Islet of Langerhans (tissue), 1 donor: ENCODE measurements around the gene ADSS1.
"Not testable (repeated sequence)": the region's sequence is repeated elsewhere in the genome, so short reads cannot be mapped to it uniquely, and the experiment has no call there.

ENCODE experiments used
- FAIRE-seq: peaks from one replicate; lab custom pipeline; 2011; peaks lifted over from hg19 to GRCh38; lab: Jason Lieb, UNC

ADSS1 gene

DNA sequence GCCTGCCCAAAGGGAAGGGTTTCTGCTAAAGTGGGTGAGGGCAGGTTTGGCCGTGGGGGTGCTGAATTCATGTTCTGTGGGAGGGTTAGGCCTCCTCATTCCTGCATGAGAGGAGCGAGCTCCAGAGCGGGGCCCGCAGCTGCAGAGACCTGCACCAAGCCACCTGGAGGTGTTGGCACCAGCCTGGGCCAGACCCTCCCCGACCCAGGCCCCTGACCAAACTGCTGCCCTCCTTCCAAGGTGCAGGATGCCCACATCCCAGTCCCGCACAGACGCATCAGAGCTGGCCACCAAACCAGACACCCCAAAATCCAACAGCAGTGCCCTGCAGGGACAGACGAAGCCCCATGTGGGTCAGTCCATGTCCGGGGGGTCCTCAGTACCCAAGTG is 10.6 kb downstream of the ADSS1 start:
- no peak for FAIRE-seq

GRCh38 chr14:104734991-104735779 is 11.2 kb downstream of the ADSS1 start:
- FAIRE-seq = no peak

GRCh38 chr14:104735830-104736642 is 12.0 kb downstream of the ADSS1 start:
- no peak for FAIRE-seq

- no peak for FAIRE-seq
These were observed 14.5 kb downstream of the ADSS1 start for GRCh38 chr14:104738375-104739019.

GRCh38 chr14:104739026-104739425 is 15.0 kb downstream of the ADSS1 start:
- FAIRE-seq = no peak

DNA sequence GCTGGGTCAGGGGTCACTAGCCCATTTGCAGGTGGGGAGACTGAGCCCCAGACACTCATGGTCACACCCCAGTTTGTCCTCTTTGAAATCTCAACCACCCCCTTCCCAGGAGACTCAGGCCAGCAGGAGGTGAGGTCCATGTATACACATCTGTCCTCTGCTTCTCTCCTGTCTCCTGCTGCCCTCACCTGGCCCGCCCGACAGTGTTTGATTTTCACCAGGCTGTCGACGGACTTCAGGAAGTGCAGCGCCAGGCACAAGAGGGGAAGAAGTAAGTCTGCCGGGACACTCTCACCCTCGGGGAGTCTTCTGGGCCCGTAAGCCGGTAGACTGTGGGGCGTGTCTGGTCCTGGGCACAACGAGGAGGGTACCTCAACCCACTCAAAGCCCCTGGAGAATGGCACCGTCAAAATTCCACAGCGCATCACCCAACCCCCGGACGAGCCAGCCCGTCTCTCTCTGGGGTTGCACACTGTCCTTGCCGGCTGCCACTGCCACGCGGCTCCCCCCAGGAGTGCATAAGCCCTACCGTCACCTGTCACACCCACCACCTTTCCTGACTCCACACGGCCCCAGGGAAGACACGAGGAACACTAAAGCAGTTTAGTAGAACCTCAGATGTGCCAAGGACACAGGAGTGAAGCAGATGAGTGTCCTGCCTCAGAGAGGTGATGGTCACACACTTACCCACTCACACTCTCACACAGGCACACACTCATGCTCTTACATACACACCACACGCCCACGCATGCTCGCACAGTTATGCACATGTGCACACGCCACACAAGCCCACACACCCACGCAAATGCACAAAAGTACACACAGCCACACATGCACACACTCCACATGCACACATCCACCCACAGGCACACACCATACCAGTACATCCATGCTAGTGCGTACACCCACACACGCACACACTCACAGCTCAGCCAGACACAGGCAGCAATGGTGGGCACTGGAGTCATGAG is 15.8 kb downstream of the ADSS1 start:
- no peak for FAIRE-seq

GRCh38 chr14:104741108-104741802 is 17.2 kb downstream of the ADSS1 start:
- no peak for FAIRE-seq

GRCh38 chr14:104741803-104742251 is 17.8 kb downstream of the ADSS1 start:
- FAIRE-seq = no peak

DNA sequence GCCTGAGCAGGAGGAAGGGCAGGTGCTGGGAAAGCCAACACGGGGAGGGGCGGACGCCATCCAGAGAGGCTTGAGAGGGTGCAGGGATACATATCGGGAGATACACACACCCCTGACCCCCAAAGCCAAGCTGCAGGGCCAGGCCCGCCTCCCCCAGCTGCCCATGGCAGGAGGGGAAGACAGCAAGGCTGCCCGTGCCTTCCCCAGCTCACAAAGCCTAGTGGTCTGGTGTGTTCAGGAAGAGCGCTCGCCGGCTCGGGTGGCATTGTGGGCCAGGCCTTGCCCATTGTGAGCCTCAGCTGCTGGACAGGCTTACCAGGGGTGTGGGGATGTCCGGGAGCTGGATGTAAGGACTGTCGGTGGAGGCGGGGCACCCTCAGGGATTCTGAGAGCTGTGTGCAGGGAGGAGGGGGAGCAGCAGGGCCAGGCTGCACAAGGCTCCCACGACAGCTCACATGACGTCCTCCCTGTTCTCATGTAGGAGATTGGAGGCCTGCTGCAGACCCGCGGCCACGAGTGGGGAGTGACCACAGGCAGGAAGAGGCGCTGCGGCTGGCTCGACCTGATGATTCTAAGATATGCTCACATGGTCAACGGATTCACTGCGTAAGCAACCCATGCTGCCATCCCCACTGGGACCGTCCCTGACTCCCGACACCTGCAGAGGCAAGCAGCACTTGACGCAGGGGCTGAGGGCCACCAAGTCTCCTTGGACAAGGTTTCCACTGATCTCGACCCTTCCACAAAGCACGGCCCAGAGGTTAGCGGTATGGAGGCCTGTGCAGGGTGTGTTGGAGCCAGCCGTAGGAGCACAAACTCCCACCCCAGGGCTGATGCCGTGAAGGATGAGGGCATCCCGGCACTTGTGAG is 18.8 kb downstream of the ADSS1 start:
- FAIRE-seq = no peak

DNA sequence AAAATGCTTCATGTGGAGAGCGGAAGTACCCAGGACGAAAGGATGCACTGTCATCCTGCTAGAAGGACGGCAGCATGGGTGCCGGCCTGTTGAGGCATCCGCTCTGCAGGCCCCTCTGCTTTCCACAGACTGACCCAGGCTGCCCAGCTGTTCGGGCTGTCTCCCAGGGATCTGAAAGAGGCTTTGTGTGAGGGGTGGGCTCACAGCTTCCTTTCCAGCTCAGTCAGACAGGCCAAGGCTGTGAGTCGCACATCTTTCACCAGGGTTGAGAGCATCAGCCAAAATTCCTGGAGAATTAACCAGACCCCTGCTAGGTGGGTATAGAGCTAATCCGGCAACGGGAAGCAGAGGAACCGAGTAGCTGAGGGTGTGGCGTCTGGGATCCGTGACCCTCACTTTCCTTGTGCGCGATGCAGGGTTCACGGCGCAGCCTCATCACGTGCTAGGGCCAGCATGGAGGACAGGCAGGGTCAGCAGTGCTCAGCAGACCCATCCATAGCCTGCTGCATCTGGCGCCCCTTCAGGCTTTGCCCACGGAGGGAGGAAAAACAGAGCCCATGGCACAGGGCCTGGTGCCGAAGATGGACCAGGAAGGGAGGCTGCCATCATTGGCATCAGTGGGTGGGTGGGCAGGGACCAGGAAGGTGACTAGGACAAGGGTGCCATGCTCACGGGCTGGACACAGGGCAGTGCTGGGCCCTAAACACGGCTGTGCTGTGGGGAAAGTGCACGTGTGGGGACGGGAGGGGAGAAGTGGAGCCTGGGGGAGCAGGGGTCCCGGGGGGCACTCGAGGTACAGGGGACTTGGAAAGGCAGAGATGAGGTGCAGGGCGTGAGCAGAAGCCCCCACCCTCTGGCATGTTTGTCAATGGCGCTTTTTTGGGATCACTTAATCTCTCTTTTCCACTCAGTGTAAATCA is 19.7 kb downstream of the ADSS1 start:
- FAIRE-seq = no peak

GRCh38 chr14:104744484-104744883 is 20.5 kb downstream of the ADSS1 start:
- FAIRE-seq = no peak

- FAIRE-seq = no peak
These were observed 21.4 kb downstream of the ADSS1 start for GRCh38 chr14:104745431-104745830.

DNA sequence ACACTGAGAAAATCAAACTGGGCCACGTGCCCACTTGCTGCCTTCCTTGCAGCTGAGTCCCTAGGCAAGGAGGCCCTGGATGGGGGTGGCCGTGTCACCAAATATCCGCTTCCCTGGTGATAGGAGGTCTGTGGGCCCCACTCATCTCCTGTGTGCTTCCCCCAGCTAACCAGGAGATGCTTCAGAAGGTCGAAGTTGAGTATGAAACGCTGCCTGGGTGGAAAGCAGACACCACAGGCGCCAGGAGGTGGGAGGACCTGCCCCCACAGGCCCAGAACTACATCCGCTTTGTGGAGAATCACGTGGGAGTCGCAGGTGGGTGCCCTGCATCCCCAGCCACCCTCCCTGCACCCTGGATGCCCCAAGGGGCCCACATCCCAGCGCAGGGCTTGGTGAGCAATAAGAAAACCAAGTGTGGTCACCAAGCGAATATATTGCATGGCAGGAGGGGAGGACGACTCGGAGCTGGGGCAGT is 22.1 kb downstream of the ADSS1 start:
- FAIRE-seq = no peak

DNA sequence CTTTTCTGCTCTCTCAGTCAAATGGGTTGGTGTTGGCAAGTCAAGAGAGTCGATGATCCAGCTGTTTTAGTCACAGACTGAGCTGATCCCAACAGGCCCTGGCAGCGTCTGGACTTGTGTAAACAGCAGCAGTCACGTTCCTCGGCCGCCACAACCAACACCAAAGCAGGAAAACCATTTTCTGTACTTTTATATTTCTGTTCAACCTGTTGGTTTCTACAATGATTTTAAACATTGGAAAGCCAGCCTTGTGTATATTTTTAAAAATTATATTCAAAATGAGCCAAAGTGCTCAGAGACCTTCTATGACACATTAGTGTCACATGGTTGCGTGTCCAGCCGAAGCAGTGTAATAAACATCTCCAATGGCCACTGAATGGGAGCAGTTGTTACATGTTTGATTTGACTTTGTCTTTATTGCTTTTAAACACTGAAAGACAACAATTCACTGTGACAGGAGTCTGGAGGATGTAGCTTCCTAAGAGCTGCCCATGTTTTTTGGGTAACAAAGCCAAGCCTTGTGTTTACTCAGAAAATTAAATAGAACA is 23.0 kb downstream of the ADSS1 start:
- peak; percentile 97 for FAIRE-seq

- FAIRE-seq = no peak
These were observed 23.8 kb downstream of the ADSS1 start for GRCh38 chr14:104747876-104748275.

GRCh38 chr14:104749111-104749649 is 25.2 kb downstream of the ADSS1 start:
- FAIRE-seq = no peak

DNA sequence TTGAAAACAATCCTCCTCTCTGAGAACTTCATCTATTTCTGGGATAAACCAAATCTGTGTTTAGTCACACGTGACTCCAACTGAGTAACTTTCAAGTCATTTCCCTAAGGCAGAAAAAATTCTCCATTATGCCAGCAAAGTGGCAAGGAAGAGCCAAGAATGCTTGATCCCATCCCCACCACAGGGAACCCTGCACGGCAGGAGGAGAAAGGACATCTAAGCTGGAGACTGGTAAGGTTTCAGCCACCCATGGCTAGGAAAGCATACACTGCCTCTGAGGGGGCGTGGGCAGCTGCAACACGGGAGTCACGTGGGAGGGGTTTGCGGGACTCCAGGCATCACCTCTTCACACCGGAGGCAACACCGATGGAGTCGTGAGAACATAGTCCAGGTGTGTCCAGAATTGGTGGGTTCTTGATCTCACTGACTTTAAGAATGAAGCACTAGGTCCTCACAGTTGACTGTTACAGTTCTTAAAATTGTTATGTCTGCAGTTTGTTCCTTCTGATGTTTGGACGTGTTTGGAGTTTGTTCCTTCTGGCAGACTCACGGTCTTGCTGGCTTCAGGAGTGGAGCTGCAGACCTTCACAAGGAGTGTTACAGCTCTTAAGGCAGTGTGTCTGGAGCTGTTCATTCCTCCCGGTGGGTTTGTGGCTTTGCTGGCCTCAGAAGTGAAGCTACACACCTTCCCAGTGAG is 26.2 kb downstream of the ADSS1 start:
- no peak for FAIRE-seq

DNA sequence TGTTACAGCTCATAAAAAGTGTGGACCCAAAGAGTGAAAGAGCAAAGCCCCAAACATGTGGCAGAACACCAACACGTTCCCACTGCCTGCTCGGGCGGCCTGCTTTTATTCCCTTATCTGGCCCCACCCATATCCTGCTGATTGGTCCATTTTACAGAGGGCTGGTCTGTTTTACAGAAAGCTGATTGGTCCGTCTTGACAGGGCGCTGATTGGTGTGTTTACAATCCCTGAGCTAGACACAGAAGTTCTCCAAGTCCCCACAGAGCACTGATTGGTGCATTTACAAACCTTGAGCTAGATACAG is 26.7 kb downstream of the ADSS1 start:
- not testable (repeated sequence) for FAIRE-seq
